Measurements from ENCODE around the gene HNRNPA2B1.
"Not testable (repeated sequence)": the region's sequence is repeated elsewhere in the genome, so short reads cannot be mapped to it uniquely, and the experiment has no call there.

Gene HNRNPA2B1

DNA sequence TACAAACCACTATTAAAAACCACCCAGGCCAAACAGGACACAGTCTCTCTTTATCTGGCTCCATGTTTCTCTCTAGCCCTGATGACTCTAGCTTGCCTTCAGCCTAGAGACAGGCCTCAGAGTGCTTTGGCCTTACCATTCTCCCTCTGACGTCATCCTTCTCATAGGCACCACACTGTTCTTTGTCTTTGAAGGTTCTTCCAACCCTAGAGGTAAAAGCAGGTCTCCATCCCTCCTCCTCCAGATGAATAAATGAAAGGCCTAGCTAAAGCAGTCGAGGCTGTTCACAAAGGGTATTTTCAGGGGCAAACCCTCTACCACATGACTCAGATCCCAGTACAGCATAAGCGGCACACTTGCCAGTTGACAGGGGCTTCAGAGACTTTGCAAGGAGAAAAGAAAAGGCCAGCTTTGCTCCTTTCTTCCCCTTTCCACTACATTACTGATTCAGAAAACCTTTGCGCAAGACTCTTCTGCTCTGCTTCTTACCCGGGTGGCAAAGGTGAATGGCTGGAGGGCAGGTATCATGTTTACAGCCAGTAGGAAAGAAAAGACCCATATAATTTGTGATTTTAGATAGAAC, 33.8 kb downstream of the HNRNPA2B1 start:
- in situ Hi-C loops (cut with HindIII; ENCODE audit: low sequenced_read_pairs) = no loop called here

- in situ Hi-C loops (cut with HindIII; ENCODE audit: low sequenced_read_pairs) = no loop called here
Measured at GRCh38 chr7:26165950-26166683, 34.4 kb downstream of the HNRNPA2B1 start.

GRCh38 chr7:26163804-26164203, 36.7 kb downstream of the HNRNPA2B1 start:
- in situ Hi-C loops (cut with HindIII; ENCODE audit: low sequenced_read_pairs) = not testable (repeated sequence)

GRCh38 chr7:26162431-26162830, 38.1 kb downstream of the HNRNPA2B1 start:
- in situ Hi-C loops (cut with HindIII; ENCODE audit: low sequenced_read_pairs) = no loop called here

GRCh38 chr7:26160896-26161295, 39.6 kb downstream of the HNRNPA2B1 start:
- in situ Hi-C loops (cut with HindIII; ENCODE audit: low sequenced_read_pairs) = no loop called here

DNA sequence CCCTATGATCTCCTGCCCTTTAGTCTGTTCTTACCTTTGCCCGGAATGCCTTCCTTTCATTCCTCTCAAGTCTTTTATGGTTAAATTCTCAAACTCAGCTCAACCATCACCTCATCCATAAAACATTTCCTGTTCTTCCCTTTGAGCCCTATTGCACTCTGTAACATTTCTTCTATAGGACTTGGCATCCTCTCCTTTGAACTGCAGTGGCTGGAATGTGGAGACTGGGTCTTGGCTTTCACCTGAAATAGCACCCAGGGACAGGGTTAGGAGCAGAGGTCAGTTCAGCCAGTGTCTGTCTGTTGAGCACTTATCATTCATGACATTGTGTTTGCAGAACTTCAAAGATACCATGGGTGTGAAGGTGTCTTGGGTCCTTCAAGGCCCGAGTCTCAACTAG, 41.3 kb downstream of the HNRNPA2B1 start:
- in situ Hi-C loops (cut with HindIII; ENCODE audit: low sequenced_read_pairs) = no loop called here

- in situ Hi-C loops (cut with HindIII; ENCODE audit: low sequenced_read_pairs) = no loop called here
Measured at GRCh38 chr7:26157520-26158105, 42.9 kb downstream of the HNRNPA2B1 start.

DNA sequence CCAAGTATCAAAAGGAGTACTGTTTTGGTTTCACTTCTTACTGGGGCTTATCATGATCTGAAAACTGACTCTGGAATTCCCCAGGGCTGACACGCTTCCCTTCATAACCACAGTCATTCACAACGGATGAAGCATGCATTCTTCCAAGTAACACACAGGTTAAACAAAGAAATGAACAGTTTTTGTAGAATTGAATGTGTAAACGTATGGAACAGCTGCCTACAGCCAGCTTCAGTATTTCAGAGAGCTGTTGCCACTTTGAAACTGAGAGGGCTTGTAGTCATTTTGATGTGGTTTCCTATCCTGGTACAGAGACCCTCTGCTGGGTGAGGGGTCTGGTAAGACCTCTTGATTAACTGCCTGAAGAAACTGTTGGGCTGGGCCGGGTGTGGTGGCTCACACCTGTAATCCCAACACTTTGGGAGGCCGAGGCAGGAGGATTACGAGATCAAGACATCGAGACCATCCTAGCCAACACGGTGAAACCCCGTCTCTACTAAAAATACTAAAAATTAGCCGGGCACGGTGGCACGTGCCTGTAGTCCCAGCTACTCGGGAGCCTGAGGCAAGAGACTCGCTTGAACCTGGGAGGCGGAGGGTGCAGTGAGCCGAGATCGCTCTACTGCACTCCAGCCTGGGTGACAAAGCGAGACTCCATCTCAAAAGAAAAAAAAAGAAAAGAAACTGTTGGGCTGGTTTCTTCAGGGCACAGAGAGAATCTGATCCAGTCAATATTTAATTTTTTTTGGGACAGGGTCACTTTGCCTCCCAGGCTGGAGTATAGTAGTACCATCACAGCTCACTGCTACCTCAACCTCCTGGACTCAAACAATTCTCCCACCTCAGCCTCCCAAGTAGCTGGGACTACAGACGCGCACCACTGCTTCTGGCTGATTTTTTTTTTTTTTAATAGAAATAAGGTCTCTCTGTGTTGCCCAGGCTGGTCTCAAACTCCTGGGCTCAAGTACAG, 43.8 kb downstream of the HNRNPA2B1 start:
- in situ Hi-C loops (cut with HindIII; ENCODE audit: low sequenced_read_pairs) = no loop called here

GRCh38 chr7:26155531-26156375, 44.8 kb downstream of the HNRNPA2B1 start:
- in situ Hi-C loops (cut with HindIII; ENCODE audit: low sequenced_read_pairs) = no loop called here

DNA sequence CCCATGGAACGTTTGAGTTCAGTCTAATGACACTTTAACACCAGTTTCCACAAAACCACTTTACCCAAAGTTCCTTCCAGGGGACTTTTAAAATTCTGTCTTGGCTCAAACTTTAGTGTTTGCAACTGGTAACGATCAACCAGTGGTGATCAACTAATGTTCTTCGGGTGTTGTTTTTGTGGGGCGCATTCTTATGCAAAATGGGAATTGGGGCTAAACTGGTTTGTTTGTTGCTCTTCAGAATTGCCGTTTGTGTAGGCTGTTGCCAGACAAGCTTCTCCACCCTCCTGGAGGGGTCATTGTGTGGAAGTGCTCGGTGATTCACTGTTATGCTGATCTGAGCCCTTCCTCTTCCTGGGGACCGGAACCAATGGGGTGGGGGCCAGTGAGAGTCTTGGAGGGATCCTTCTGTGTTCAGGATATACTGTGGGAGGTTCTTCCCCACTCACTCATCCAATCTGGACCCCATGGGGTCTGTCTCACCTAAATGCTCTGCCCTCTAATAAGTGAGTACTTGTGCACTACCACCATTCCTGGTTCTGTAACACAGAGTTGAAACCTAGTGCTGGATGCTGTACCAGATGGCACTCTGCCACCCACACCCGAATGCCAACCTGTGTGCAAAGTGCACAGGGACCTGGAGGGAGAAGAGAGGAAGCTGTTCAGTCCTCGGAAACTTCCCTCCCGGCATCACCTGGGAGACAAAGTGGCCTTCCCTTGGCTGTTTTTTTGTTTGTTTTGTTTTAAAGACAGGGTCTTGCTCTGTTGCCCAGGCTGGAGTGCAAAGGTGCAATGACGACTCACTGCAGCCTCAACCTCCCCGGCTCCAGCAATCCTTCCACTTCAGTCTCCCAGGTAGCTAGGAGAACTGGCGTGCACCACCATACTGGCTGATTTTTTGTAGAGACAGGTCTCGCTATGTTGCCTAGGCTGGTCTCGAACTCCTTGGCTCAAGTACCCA, 46.4 kb downstream of the HNRNPA2B1 start:
- in situ Hi-C loops (cut with HindIII; ENCODE audit: low sequenced_read_pairs) = no loop called here

GRCh38 chr7:26153241-26153822, 47.2 kb downstream of the HNRNPA2B1 start:
- in situ Hi-C loops (cut with HindIII; ENCODE audit: low sequenced_read_pairs) = no loop called here

DNA sequence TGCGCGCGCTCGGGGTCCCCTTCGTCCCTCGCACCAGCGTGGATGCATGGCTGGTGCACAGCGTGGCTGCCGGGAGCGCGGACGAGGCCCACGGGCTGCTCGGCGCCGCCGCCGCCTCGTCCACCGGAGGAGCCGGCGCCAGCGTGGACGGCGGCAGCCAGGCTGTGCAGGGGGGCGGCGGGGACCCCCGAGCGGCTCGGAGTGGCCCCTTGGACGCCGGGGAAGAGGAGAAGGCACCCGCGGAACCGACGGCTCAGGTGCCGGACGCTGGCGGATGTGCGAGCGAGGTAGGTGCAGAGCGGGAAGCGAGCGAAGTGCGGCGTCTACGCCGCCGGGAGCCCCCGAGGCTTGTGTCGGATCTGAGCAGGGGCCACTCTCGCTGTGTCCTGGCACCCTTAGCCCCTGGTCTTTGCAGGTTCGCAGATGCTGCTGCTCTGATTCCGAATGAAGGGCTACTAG, 47.7 kb downstream of the HNRNPA2B1 start:
- in situ Hi-C loops (cut with HindIII; ENCODE audit: low sequenced_read_pairs) = not testable (repeated sequence)

GRCh38 chr7:26151953-26152781, 48.4 kb downstream of the HNRNPA2B1 start, which contains the start of gene NFE2L3:
Gene NFE2L3, plus strand, starts transcription at chr7:26152198. Its CDS starts 301 bp downstream, at chr7:26152499.
- in situ Hi-C loops (cut with HindIII; ENCODE audit: low sequenced_read_pairs) = no loop called here

GRCh38 chr7:26151650-26151952, 48.9 kb downstream of the HNRNPA2B1 start:
- in situ Hi-C loops (cut with HindIII; ENCODE audit: low sequenced_read_pairs) = no loop called here

DNA sequence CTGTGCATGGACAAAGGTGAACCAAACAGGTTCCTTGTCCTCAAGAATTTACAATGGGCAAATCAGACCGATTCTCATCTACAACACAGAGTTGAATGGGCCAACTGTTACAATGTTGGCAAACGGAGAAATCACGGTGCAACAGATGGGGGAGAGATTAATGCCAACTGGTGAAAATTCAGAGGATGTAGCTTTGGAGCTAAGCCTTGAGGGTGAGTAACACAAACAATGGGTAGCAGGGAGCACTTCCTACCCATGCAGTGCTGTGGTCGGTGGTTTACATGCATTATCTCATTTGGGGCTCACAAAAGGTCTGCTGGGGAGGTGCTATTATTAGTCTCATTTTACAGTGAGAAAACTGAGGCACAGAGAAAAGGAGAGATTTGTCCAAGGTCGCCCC, 49.5 kb downstream of the HNRNPA2B1 start:
- in situ Hi-C loops (cut with HindIII; ENCODE audit: low sequenced_read_pairs) = no loop called here

- in situ Hi-C loops (cut with HindIII; ENCODE audit: low sequenced_read_pairs) = no loop called here
Measured at GRCh38 chr7:26149391-26149977, 51.1 kb downstream of the HNRNPA2B1 start.

- in situ Hi-C loops (cut with HindIII; ENCODE audit: low sequenced_read_pairs) = not testable (repeated sequence)
Measured at GRCh38 chr7:26148307-26148700, 52.2 kb downstream of the HNRNPA2B1 start.
